SH-SY5Y (cell line): ENCODE measurements around the gene PHF24.

ENCODE experiments used
- GATA2 ChIP-seq: IDR thresholded peaks from 2 replicates; pipeline ENCODE4 v1.6.1; 2011; ENCODE audit warnings: mild to moderate bottlenecking, low read depth, low read length
- GATA3 ChIP-seq: IDR thresholded peaks from 2 replicates; pipeline ENCODE4 v1.6.1; 2011; ENCODE audit warnings: low read depth, mild to moderate bottlenecking, low read length, moderate library complexity

GRCh38 chr9:34964458-34964857, 6.4 kb downstream of the PHF24 start:
- no peak for TF ChIP-seq GATA3
- TF ChIP-seq GATA2 = no peak
